T-helper 22 cell (primary cell): ENCODE results near the gene ENO2.

Source experiments
- DNase-seq: peaks from one replicate; pipeline ENCODE4 v3.0.0-alpha.2; 2020; ENCODE audit warnings: low read depth

Gene ENO2

DNA sequence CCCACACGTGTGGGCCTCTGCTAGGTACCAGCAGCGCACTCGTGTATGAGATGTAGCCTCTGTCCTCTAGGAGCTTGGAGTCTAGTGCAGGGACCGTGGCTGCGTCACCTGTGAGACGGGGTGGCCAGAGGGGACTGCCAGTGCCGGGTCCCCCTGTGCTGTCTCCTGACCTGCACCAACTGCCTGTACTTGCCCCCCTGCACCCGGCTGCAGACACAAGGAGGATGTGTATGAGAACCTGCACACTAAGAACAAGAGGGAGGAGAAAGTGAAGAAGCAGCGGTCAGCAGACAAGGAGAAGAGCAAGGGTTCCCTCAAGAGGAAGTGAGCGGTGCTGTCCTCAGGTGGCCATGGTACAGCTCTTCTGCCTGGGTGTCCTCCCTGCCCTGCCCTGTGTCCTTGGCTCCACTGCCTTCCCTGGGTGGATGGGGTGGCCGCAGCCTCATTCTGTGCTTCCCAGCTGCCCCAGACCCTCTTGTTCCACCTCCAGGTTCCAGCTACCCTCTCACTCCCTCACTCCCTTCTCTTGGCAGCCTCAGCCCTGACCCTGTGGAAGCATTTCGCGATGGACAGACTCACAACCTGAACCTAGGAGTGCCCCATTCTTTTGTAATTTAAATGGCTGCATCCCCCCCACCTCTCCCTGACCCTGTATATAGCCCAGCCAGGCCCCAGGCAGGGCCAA is 46.4 kb downstream of the ENO2 start:
- DNase-seq = no peak

DNA sequence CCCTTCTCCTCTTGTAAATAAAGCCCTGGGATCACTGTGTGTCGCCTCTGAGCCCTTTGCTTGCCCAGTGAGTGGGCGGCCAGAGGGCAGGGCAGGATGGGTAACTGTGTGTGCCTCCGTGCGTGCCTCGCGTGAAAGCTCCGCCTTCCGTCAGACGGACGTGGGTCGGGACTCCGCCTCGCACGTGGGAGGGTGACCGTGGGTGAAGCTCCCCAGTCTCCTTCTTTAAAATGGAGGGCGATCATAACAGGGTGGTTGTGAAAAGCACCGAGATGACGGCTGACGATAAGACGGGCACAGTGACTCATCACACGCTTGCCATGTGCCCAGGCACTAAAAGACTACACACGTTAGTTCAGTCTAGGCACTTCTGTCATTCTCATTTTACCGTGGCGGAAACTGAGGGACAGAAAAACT is 46.9 kb downstream of the ENO2 start:
- peak; percentile 92 for DNase-seq

DNA sequence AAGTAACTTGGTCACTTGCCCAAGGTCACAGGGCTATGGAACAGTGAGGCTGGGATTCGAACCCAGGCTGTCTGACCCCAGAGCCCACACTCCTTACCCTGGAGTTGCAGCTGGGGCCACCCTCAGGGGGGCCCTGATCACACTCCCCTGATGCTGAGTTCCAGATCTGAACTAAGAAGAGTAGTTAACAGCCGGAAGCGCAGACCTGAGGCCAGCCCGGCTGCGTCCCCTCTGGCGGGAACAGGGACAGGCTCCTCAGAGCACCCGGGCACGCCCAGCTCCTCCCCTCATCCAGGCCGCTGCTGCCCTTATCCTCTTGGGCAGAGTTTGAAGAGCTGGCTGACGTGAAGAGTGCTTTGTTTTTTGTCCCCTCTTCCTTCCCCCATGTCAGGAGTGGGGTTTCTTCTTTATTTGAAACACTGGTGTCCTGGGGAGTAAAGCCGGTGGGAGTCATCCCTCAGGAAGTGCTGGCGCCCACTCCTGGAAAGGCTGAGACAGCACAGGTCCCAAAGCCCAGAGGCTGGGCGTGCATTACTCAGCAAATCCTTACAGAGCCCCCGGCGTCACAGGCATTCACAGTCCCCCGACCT is 47.4 kb downstream of the ENO2 start:
- DNase-seq = no peak

DNA sequence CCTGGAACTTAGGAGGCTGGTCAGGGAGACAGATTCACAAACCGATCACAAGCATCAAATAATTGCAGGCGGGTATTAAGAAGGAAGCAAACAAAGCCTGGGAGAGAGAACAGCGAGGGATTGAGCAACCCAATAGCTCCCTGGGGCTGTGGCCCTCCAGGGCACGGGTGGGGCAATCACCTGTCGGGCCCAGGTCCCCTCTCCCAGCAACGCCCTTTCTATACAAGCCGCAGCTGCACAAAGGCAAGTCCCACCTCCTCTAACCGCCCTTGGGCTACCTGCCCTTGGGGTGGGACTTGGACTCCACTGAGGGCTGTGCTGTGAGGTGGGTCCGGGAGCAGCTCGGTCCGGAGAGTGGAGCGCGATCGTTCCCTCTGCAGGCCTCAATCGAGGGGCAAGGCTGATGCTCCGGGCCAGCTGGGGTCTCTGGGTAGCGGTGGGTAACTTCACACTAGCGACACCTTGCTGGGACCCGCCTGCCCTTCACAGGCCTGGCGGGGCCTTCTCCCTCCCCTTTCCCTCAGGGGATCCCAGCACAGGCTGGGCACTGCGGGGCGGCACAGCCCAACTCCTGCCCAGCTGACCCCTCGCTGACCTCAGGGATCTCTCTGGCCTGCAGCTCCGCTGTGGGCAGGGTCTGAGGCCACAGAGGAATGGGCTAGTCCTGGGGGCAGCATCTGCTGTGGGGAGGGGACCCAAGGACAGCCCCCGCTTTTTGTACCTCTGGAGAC is 48.1 kb downstream of the ENO2 start:
- no peak for DNase-seq

DNA sequence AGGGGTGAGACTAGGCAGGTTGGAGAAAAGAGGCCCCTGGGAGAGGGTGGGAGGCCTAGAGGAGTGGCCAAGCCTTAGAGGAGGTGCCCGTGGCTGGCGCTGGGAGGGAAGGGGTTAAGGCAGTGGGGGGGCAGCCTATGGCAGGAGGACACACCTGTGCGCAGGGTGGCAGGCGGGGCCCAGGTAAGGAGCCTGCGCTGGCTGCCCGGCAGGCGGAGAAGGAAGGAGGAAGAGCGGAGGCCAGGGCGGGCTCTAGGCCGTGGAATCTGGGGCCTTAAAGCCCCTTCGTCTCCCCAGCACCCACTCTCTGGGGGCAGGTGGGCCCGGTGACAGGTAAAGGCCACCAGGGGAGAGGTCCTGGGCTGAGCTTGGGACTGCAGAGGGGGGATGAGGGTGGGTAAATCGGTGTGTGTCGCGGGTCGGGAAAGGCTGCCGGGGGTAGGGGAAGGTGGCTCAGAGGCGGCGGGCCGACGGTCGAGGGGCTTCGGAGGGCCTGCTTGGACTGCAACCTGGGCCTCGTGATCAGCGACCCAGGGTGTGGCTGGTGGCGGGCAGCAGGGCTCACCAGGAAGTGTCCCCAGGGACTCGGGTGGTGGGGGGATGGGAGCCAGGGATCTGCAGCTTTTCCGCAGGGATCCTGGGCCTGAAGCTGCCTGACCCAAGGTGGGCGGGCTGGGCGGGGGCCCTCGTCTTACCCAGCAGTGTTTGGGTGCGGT is 48.8 kb downstream of the ENO2 start:
- no peak for DNase-seq

DNA sequence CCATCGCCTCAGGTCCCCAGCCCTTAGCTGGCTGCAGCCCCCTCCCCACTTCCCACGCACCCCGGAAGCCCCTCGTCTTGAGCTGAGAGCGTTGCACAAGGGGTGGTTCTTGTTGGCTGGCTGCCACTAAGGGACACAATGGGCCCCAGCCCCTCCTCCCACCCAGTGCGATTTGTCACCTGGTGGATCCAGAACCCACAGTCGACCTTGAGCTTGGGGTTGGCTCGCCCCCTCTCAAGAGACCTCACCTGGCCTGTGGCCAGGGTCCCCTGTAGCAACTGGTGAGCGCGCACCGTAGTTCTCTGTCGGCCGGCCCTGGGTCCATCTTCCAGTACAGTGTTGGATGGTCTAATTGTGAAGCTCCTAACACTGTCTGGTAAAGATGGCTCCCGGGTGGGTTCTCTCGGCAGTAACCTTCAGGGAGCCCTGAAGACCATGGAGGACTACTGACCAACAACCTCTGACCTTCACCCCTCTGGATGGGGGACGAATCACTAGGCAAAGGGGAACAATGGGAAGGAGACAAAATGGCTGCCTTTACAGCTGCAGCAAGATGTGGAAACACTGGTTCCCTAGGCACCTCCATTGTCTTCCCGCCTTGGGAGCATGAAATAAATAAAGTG is 49.5 kb downstream of the ENO2 start:
- no peak for DNase-seq

DNA sequence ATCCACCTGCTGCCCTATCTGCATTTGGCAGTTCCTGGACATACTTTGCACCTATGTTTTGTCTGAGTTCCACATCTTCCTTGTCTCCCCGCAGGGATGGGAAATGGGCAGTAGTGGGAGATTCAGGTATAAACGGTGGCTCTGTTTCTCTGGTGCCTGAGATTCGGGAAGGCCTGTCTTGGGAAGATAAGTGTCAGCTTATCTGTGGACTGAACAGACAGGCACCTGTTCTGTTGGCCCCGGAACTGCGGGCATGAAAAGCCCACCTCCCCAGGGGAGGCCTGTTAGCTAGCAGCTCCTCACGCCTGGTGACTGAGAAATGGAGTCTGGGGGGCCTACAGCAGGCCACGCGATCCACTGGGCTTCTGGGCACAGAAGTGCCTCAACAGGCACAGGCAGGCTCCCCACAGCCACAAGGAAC is 50.2 kb downstream of the ENO2 start:
- DNase-seq = no peak

DNA sequence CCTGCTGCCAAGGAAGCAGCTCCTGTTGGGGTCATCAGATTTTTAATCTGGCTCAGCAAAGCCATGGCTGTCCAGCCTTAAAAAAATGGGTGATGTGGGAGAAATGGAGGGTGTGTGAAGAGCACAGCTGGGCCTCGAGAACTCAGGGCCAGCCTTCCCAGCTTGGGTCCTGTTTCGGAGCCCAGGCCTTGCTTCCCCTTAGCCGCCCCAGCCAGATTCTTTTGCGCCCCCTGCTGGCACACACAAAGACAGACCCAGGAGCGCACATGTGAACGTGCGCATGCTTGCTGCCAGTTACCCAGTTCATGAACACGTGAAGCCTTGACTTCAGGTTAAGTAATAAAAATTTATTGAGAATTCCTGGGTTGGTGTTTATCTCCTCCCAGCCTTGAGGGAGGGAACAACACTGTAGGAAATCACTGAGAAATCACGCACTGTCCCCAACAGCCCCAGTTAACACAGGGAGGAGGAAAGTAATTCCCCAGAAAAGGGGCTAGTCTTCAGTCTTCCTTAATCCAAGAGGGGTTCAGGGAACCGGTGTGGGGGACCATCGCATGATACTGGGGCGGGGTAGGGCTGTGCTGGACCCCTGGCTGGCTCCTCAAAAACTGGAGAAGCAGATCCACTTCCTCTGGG is 50.8 kb downstream of the ENO2 start:
- peak; percentile 69 for DNase-seq

DNA sequence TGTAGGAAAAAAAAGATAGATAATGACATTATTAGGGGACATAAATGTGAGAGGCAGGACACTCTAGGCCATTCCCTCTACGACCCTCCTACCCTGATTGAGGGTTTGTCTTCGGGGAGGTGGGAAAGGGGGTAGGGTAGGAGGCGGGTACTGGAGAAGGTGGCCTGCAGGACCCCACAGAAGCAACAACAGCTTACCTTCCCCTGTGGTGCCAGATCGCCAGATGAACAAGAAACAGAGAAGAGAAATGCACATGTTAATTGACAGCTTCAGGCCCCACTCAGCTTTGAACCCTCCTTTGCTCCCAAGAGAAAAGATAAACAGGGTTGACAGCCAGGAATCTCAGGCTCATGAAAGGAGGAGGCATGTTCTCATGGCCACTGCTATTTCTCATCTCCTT is 51.3 kb downstream of the ENO2 start:
- DNase-seq = no peak

DNA sequence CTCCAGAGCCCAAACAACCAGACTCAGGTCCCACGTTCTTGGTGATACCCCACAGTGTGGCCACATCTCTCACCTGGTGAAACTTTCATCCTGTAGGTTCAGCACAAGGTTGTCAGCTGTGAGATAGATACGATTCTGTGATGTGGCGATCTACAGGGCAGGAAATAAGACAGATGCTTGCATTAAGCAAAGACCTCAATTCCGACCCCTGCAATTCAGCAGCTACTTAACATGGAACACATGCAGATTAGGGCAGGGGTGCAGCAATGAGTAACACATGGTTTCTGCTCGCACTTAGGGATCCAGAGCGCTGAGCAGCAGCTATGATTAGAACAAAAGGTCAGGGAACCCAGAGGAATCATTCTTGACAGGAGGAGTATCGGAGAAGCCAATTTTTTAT is 52.0 kb downstream of the ENO2 start:
- DNase-seq = no peak

DNA sequence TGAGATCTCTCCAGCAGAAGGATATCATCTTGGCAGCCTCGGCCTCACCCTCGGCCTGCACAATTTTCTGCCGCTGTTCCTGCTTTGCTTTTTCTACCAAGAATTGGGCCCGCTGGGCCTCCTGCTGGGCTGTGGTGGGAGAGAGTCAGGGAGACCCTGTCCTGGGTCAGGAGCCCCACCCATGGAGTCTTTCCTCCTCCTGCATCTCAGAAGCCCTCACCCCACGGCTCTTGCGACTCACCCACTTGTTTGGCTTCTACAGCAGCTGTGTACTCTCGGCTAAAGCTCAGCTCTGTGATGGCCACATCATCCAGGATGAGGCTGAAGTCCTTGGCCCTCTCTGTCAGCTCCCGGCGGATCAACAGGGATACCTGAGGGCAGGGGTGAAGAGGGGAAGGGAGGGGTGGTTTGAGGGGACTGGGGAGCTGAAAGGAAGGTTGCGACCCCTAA is 53.3 kb downstream of the ENO2 start:
- DNase-seq = no peak

DNA sequence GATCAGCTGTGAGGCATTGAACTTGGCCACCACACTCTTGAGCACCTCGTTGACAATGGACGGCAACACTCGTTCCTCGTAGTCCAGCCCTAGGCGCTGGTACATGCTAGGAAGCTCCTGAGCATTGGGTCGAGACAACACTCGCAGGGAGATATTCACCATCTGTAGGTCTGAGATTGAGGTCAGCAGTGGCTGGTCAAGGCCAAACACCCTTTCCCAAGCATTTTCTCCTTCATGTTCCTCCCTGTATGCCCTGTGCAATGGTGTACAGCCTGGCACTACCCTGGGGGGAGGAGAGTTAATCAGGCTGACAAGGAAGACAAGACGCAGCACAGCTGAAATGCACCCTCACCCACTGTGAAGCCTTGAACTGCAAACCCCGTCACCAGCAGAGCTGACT is 54.0 kb downstream of the ENO2 start:
- DNase-seq = no peak

DNA sequence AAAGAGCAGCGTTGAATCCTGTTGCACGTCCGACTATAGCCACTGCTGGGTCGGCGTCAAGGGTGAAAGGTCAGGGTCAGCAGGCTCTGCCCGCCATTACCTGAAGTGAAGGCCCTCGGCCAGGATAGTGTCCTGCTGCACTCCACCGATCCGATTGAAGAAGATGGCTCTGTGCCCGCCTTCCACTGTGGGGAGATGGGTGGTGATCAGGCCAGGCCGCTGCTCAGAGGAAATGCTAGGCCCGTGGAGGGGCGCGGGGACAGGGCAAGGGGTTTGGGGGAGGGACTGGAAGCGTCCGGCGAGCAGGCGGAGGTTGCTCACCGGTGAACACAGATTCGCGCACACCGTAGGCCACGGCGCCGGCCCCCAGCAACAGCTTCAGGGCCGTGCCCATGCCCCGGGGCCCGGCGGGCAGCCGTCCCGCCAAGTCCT is 55.7 kb downstream of the ENO2 start:
- DNase-seq = no peak
